IMR-90 (cell line): ENCODE data around the gene OTUD4. TPM values are rescaled to one million over a fixed set of nuclear protein-coding genes. Genes with fewer than 3 reads are reported as not detected.

Experiments used
- ATAC-seq: fragments of 200-7000 bp; cut with Tn5 transposase; 2 replicates; pipeline ENCODE4 v1.9.1; 2020; ENCODE audit warnings: low read depth, mild to moderate bottlenecking, moderate library complexity
- BruUV-seq: library from RNA; stranded (reverse); fragments of 400-500 nt; replicated peaks from 2 replicates; lab custom pipeline; 2021; lab: Mats Ljungman, UMichigan
- CTCF ChIA-PET: fragments of 300-600 bp; formaldehyde crosslinking; extraction: SDS; loops from one replicate; lab custom pipeline; 2021; ENCODE audit warnings: antibody characterized with exemption; lab: Yijun Ruan, JAX
- POLR2A ChIA-PET: fragments of 300-600 bp; sonication (Branson Sonifier 250); formaldehyde crosslinking; loops from one replicate; lab custom pipeline; 2022; ENCODE audit warnings: antibody characterized with exemption; ENCODE audit not compliant: unreplicated experiment; lab: Charles Lee
- DNase-seq: peaks from one replicate; pipeline ENCODE4 v3.0.0; 2013
- H2AFZ ChIP-seq: replicated peaks from 2 replicates; pipeline ENCODE3; 2013; ENCODE audit warnings: low read length, mild to moderate bottlenecking; ENCODE audit not compliant: poor library complexity
- H2AK5ac ChIP-seq: 2 replicates; pipeline ENCODE4 v1.6.1; 2013; ENCODE audit warnings: low read depth, low read length, inconsistent platforms
- H2AK9ac ChIP-seq: replicated peaks from 2 replicates; pipeline ENCODE3; 2013; ENCODE audit warnings: mild to moderate bottlenecking, low read depth, low read length, moderate library complexity; ENCODE audit not compliant: poor library complexity
- H2BK120ac ChIP-seq: 2 replicates; pipeline ENCODE4 v1.6.1; 2013; ENCODE audit warnings: low read depth, low read length, inconsistent platforms
- H2BK15ac ChIP-seq: 3 replicates; pipeline ENCODE4 v1.6.1; 2013; ENCODE audit warnings: low read depth, low read length, inconsistent platforms
- H2BK20ac ChIP-seq: 2 replicates; pipeline ENCODE4 v1.6.1; 2013; ENCODE audit warnings: low read depth, mild to moderate bottlenecking, inconsistent platforms, low read length, moderate library complexity
- H2BK5ac ChIP-seq: 2 replicates; pipeline ENCODE4 v1.6.1; 2013; ENCODE audit warnings: mild to moderate bottlenecking, low read depth, low read length, inconsistent platforms; ENCODE audit not compliant: poor library complexity, severe bottlenecking
- H3K14ac ChIP-seq: replicated peaks from 2 replicates; pipeline ENCODE4 v1.6.1; 2013; ENCODE audit warnings: low read depth, low read length, inconsistent platforms
- H3K18ac ChIP-seq: 2 replicates; pipeline ENCODE4 v1.6.1; 2013; ENCODE audit warnings: low read depth, low read length, control low read depth
- H3K23ac ChIP-seq: 2 replicates; pipeline ENCODE4 v1.6.1; 2013; ENCODE audit warnings: low read depth, low read length, inconsistent platforms
- H3K27ac ChIP-seq: 2 replicates; pipeline ENCODE4 v1.5.1; 2013; ENCODE audit warnings: mild to moderate bottlenecking, control low read depth, low read length; ENCODE audit not compliant: insufficient read depth
- H3K27me3 ChIP-seq: 2 replicates; pipeline ENCODE4 v1.6.1; 2013; ENCODE audit warnings: low read length; ENCODE audit not compliant: control insufficient read depth, insufficient read depth
- H3K36me3 ChIP-seq: 2 replicates; pipeline ENCODE4 v1.6.1; 2013; ENCODE audit warnings: low read length, mixed read lengths; ENCODE audit not compliant: control insufficient read depth, insufficient read depth
- H3K4ac ChIP-seq: 2 replicates; pipeline ENCODE4 v1.6.1; 2013; ENCODE audit warnings: low read depth, low read length, inconsistent platforms
- H3K4me1 ChIP-seq: 2 replicates; pipeline ENCODE4 v1.6.1; 2013; ENCODE audit warnings: low read length, mixed read lengths; ENCODE audit not compliant: control insufficient read depth, insufficient read depth
- H3K4me2 ChIP-seq: 2 replicates; pipeline ENCODE4 v1.6.1; 2013; ENCODE audit warnings: low read depth, mild to moderate bottlenecking, control low read depth, low read length, moderate library complexity
- H3K4me3 ChIP-seq: 2 replicates; pipeline ENCODE4 v1.5.1; 2013; ENCODE audit warnings: low read depth, mild to moderate bottlenecking, control low read depth, low read length, moderate library complexity; ENCODE audit not compliant: insufficient read depth
- H3K56ac ChIP-seq: 2 replicates; pipeline ENCODE4 v1.6.1; 2013; ENCODE audit warnings: low read length, inconsistent platforms; ENCODE audit not compliant: insufficient read depth; ENCODE audit errors: extremely low read depth
- H3K79me1 ChIP-seq, 2 experiments: 2 replicates each; pipeline ENCODE4 v1.6.1; 2013; ENCODE audit warnings: low read length in 2 of 2, inconsistent platforms in 1 of 2, low read depth in 1 of 2
- H3K9ac ChIP-seq: 2 replicates; pipeline ENCODE4 v1.6.1; 2013; ENCODE audit warnings: low read depth, low read length, control low read depth
- H3K9me1 ChIP-seq: 2 replicates; pipeline ENCODE4 v1.6.1; 2013; ENCODE audit warnings: low read length, inconsistent platforms; ENCODE audit not compliant: insufficient read depth
- H3K9me3 ChIP-seq: 2 replicates; pipeline ENCODE4 v1.6.1; 2013; ENCODE audit warnings: low read length; ENCODE audit not compliant: control insufficient read depth, insufficient read depth
- H4K20me1 ChIP-seq: 2 replicates; pipeline ENCODE4 v1.6.1; 2013; ENCODE audit warnings: low read length, inconsistent platforms; ENCODE audit not compliant: insufficient read depth
- H4K5ac ChIP-seq: 2 replicates; pipeline ENCODE4 v1.6.1; 2013; ENCODE audit warnings: mild to moderate bottlenecking, low read depth, low read length, control low read depth
- H4K8ac ChIP-seq, 2 experiments: 2 replicates each; pipeline ENCODE4 v1.6.1; 2013; ENCODE audit warnings: low read depth in 2 of 2, low read length in 2 of 2, control low read depth in 1 of 2, inconsistent platforms in 1 of 2
- H4K91ac ChIP-seq: 2 replicates; pipeline ENCODE4 v1.6.1; 2013; ENCODE audit warnings: low read depth, low read length, inconsistent platforms; ENCODE audit not compliant: insufficient read depth
- BHLHE40 ChIP-seq: fragments of 150-350 bp; IDR thresholded peaks from 2 replicates; pipeline ENCODE4 v1.6.1; 2016; ENCODE audit warnings: mild to moderate bottlenecking, low read depth, low read length
- CEBPB ChIP-seq: IDR thresholded peaks from 2 replicates; pipeline ENCODE4 v1.6.1; 2012; ENCODE audit warnings: low read depth, low read length, improper control_type of control experiment
- CHD1 ChIP-seq: IDR thresholded peaks from 2 replicates; pipeline ENCODE4 v1.6.1; 2012; ENCODE audit warnings: low read depth, low read length, improper control_type of control experiment
- CTCF ChIP-seq: conservative IDR thresholded peaks from 2 replicates; pipeline ENCODE4 v1.5.1; 2012; ENCODE audit warnings: mild to moderate bottlenecking, low read depth, low read length, improper control_type of control experiment
- FOS ChIP-seq: fragments of 150-350 bp; IDR thresholded peaks from 2 replicates; pipeline ENCODE4 v1.6.1; 2016; ENCODE audit warnings: low read depth, low read length
- MAFK ChIP-seq: IDR thresholded peaks from 2 replicates; pipeline ENCODE4 v1.6.1; 2012; ENCODE audit warnings: low read depth, low read length, improper control_type of control experiment
- MAZ ChIP-seq: IDR thresholded peaks from 2 replicates; pipeline ENCODE4 v1.6.1; 2012; ENCODE audit warnings: low read depth, mild to moderate bottlenecking, low read length, improper control_type of control experiment, moderate library complexity, borderline replicate concordance
- MXI1 ChIP-seq: IDR thresholded peaks from 2 replicates; pipeline ENCODE4 v1.6.1; 2012; ENCODE audit warnings: low read depth, mild to moderate bottlenecking, low read length, moderate library complexity, borderline replicate concordance
- NFE2L2 ChIP-seq: fragments of 150-350 bp; IDR thresholded peaks from 2 replicates; pipeline ENCODE4 v1.6.1; 2016; ENCODE audit warnings: low read depth, mild to moderate bottlenecking, low read length
- POLR2A ChIP-seq: IDR thresholded peaks from 2 replicates; pipeline ENCODE4 v1.6.1; 2012; ENCODE audit warnings: mild to moderate bottlenecking, low read depth, low read length
- RAD21 ChIP-seq: IDR thresholded peaks from 2 replicates; pipeline ENCODE4 v1.6.1; 2012; ENCODE audit warnings: low read length, improper control_type of control experiment
- RCOR1 ChIP-seq: IDR thresholded peaks from 2 replicates; pipeline ENCODE4 v1.6.1; 2012; ENCODE audit warnings: mild to moderate bottlenecking, low read length, improper control_type of control experiment; ENCODE audit not compliant: insufficient replicate concordance
- RFX5 ChIP-seq: IDR thresholded peaks from 2 replicates; pipeline ENCODE4 v1.8.0; 2012; ENCODE audit warnings: low read depth, mild to moderate bottlenecking, low read length, moderate library complexity
- SMC3 ChIP-seq: fragments of 150-350 bp; IDR thresholded peaks from 2 replicates; pipeline ENCODE4 v1.6.1; 2016; ENCODE audit warnings: low read depth, mild to moderate bottlenecking, antibody characterized with exemption, low read length, moderate library complexity
- USF2 ChIP-seq: fragments of 150-350 bp; IDR thresholded peaks from 2 replicates; pipeline ENCODE4 v1.6.1; 2017; ENCODE audit warnings: mild to moderate bottlenecking, antibody characterized with exemption, low read length, low read depth
- WGBS, 2 experiments: methylation state at CpG; one replicate each; pipeline versions ENCODE4 v1.1.5 to v1.1.7; 2013; ENCODE audit warnings: missing lambda C conversion rate in 2 of 2; ENCODE audit not compliant: insufficient read length in 1 of 2; ENCODE audit errors: extremely low coverage in 2 of 2; 5-methylcytosine and 5-hydroxymethylcytosine counted together
- dilution Hi-C: fragments of 300-500 bp; cut with HindIII; formaldehyde crosslinking; loops from one replicate; pipeline ENCODE4 v1.14.3; 2018; ENCODE audit warnings: low sequenced_read_pairs; ENCODE audit not compliant: unreplicated experiment
- in situ Hi-C: fragments of 300-500 bp; cut with MboI; formaldehyde crosslinking; loops from 3 replicates; pipeline ENCODE4 v1.14.3; 2019; ENCODE audit warnings: low sequenced_read_pairs, inconsistent platforms, mixed read lengths
- intact Hi-C: fragments of 100-400 bp; cut with micrococcal nuclease; formaldehyde crosslinking; loops from 2 replicates; pipeline ENCODE4 v1.10.0; 2022
- polyA plus RNA-seq, 3 experiments: library from polyadenylated mRNA; depleted of rRNA; stranded (reverse); fragments of >200 nt; gene quantifications; 2 replicates each; pipeline ENCODE4 v1.2.3, GENCODE V29; 2012; ENCODE audit warnings: low replicate concordance in 1 of 3
- total RNA-seq: library from RNA; depleted of rRNA; stranded (reverse); fragments of >200 nt; gene quantifications from 2 replicates; pipeline ENCODE4 v1.2.3, GENCODE V29; 2012
- TF ChIP-seq, protein P1 (sequence below): fragments of 150-350 bp; IDR thresholded peaks from 2 replicates; pipeline ENCODE4 v1.6.1; 2016; ENCODE audit warnings: low read depth, mild to moderate bottlenecking, low read length, moderate library complexity, borderline replicate concordance

The OTUD4 gene
- total and polyA plus RNA-seq, 2 of the 4 experiments (the other 2 are of a cell fraction): 11.0 to 12.4 TPM

- H2AK5ac ChIP-seq: no peak overlapping the region
- no peak overlapping the region for H3K14ac ChIP-seq
- no peak overlapping the region for H4K5ac ChIP-seq
- no peaks in the 10 kb centered on the region for H3K4me1 ChIP-seq
- no peak overlapping the region for H3K18ac ChIP-seq
- H2BK20ac ChIP-seq: no peak overlapping the region
- intact Hi-C loops (no loop called here), in situ Hi-C loops (no loop called here), dilution Hi-C loops (no loop called here)
- 0 out of 2 replicates have a peak, but pooled peaks cover 3% of the 10 kb centered on the region for H3K9me1 ChIP-seq
- no peak overlapping the region for H3K4me3 ChIP-seq
- no peak overlapping the region for H3K9ac ChIP-seq
- H2BK5ac ChIP-seq: no peak overlapping the region
- no peak overlapping the region for H2AFZ ChIP-seq
- no peak overlapping the region for H2AK9ac ChIP-seq
- no peak overlapping the region for H4K91ac ChIP-seq
- no peaks in the 10 kb centered on the region for H3K36me3 ChIP-seq
- DNase-seq (no peak), ATAC-seq (no peak)
- ChIA-PET CTCF (no interaction called here), POLR2A (no interaction called here)
- no peak overlapping the region for H3K56ac ChIP-seq
- no TSS peak for BruUV-seq
- H2BK15ac ChIP-seq: no peak overlapping the region
- no peak overlapping the region for H4K8ac ChIP-seq
- H3K9me3 ChIP-seq: no peaks in the 10 kb centered on the region
- H2BK120ac ChIP-seq: no peak overlapping the region
- peaks cover 3 to 7% of the 10 kb centered on the region in 2 experiments; a peak in 2 of 4 replicates for H3K79me1 ChIP-seq
- no peak overlapping the region for H3K27ac ChIP-seq
- H3K23ac ChIP-seq: no peak overlapping the region
- H4K20me1 ChIP-seq: 0 out of 2 replicates have a peak, but pooled peaks cover 3% of the 10 kb centered on the region
- no CpG with 5 or more reads among the region's 2 CpGs for WGBS, 2 experiments
- no peak overlapping the region for H3K4ac ChIP-seq
- TF ChIP-seq SMC3 (no peak), CEBPB (no peak), RFX5 (no peak), FOS (no peak), CHD1 (no peak), USF2 (no peak), MAZ (no peak), NFE2L2 (no peak), RAD21 (no peak), MAFK (no peak), POLR2A (no peak), BHLHE40 (no peak), RCOR1 (no peak), MXI1 (no peak), CTCF (no peak)
- TF ChIP-seq, protein P1, sequence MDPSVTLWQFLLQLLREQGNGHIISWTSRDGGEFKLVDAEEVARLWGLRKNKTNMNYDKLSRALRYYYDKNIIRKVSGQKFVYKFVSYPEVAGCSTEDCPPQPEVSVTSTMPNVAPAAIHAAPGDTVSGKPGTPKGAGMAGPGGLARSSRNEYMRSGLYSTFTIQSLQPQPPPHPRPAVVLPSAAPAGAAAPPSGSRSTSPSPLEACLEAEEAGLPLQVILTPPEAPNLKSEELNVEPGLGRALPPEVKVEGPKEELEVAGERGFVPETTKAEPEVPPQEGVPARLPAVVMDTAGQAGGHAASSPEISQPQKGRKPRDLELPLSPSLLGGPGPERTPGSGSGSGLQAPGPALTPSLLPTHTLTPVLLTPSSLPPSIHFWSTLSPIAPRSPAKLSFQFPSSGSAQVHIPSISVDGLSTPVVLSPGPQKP: no peak
- no peak overlapping the region for H3K4me2 ChIP-seq
- H3K27me3 ChIP-seq: peaks cover 2% of the 10 kb centered on the region; the same call in 1 of the 2 replicates
These were observed 3.2 kb upstream of the OTUD4 start for GRCh38 chr4:145183581-145183980.
